GM12874 (cell line): Measurements from ENCODE around the gene ZHX3.
A peak's percentile ranks its signal among the peaks of the same experiment; 100 is the strongest.

Experiments used
- CTCF ChIP-seq: IDR thresholded peaks from 2 replicates; pipeline ENCODE4 v1.5.1; 2011; ENCODE audit warnings: low read depth, mild to moderate bottlenecking, control low read depth, low read length, moderate library complexity; ENCODE audit not compliant: insufficient read depth

Gene ZHX3

GRCh38 chr20:41136680-41137613 lies 180.6 kb downstream of the ZHX3 start, which contains the start of gene PLCG1:
PLCG1 (plus strand) TSS chr20:41137543; CDS start chr20:41137642, 99 bp downstream.
- TF ChIP-seq CTCF: no peak

- no peak for TF ChIP-seq CTCF
Measured at GRCh38 chr20:41135888-41136679, 181.4 kb downstream of the ZHX3 start.

- peak; percentile 85 for TF ChIP-seq CTCF
Measured at GRCh38 chr20:41135187-41135887, 182.2 kb downstream of the ZHX3 start.

- no peak for TF ChIP-seq CTCF
Measured at GRCh38 chr20:41134362-41135186, 183.0 kb downstream of the ZHX3 start.

- TF ChIP-seq CTCF: no peak
Measured at GRCh38 chr20:41133709-41134361, 183.7 kb downstream of the ZHX3 start.

- TF ChIP-seq CTCF: no peak
Measured at GRCh38 chr20:41131594-41132387, 185.7 kb downstream of the ZHX3 start.
